Stomach (tissue), 9 donors: ENCODE measurements around the gene TEX261. TPM values are rescaled to one million over a fixed set of nuclear protein-coding genes. Genes with fewer than 3 reads are reported as not detected.
A peak's percentile ranks its signal among the peaks of the same experiment; 100 is the strongest.

Source experiments
- DNase-seq, 2 donors: peaks; one replicate each; pipeline versions ENCODE4 v3.0.0 to v3.0.0-alpha.2; 2013 to 2019
- H3K27ac ChIP-seq, 5 donors: fragments of 200-600 bp in 4 of 5; sonication (generic) in 4 of 5; one replicate each; pipeline ENCODE4 v1.5.1; 2013 to 2019; ENCODE audit warnings: mild to moderate bottlenecking in 1 of 5, moderate library complexity in 1 of 5
- H3K27me3 ChIP-seq, 3 donors: fragments of 200-600 bp; sonication (generic); one replicate each; pipeline ENCODE4 v1.5.1; 2017 to 2019; ENCODE audit warnings: mixed run types in 1 of 3
- H3K36me3 ChIP-seq, 4 donors: fragments of 200-600 bp; sonication (generic); 1 replicate in 3 of 4; 2 replicates in 1 of 4; pipeline ENCODE4 v1.5.1; 2016 to 2019
- H3K4me1 ChIP-seq, 4 donors: fragments of 200-600 bp; sonication (generic); one replicate each; pipeline ENCODE4 v1.5.1; 2016 to 2019
- H3K4me3 ChIP-seq, 4 donors: fragments of 200-600 bp; sonication (generic) in 3 of 4; one replicate each; pipeline ENCODE4 v1.5.1; 2016 to 2019; ENCODE audit warnings: mild to moderate bottlenecking in 1 of 4
- H3K9me3 ChIP-seq, 4 donors: fragments of 200-600 bp; sonication (generic); one replicate each; pipeline ENCODE4 v1.5.1; 2016 to 2019
- CTCF ChIP-seq, 7 experiments: fragments of 450-650 bp in 4 of 7; fragments of 200-600 bp in 3 of 7; sonication (generic) in 3 of 7; IDR thresholded peaks; one replicate each; pipeline ENCODE4 v1.5.1; 2016 to 2019; ENCODE audit warnings: antibody characterized with exemption in 7 of 7, control low read depth in 2 of 7, mild to moderate bottlenecking in 1 of 7
- EP300 ChIP-seq: sonication (generic); formaldehyde crosslinking; IDR thresholded peaks from one replicate; pipeline ENCODE4 v1.6.1; 2017; ENCODE audit warnings: antibody characterized with exemption
- POLR2A ChIP-seq, 4 donors: fragments of 450-650 bp; IDR thresholded peaks; one replicate each; pipeline ENCODE4 v1.6.1; 2016; ENCODE audit warnings: antibody characterized with exemption in 4 of 4, control low read depth in 2 of 4, mild to moderate bottlenecking in 1 of 4, moderate library complexity in 1 of 4
- POLR2AphosphoS5 ChIP-seq, 3 donors: sonication (generic); formaldehyde crosslinking; IDR thresholded peaks; one replicate each; pipeline ENCODE4 v1.6.1; 2016; ENCODE audit warnings: antibody characterized with exemption in 3 of 3
- WGBS, 5 donors: extraction: QIAGEN DNeasy Blood & Tissue Kit in 3 of 5; methylation state at CpG; one replicate each; pipeline versions ENCODE4 v1.1.5 to v1.1.7; 2013 to 2018; 5-methylcytosine and 5-hydroxymethylcytosine counted together
- intact Hi-C: fragments of 100-400 bp; cut with DNase I; formaldehyde crosslinking; loops from one replicate; pipeline ENCODE4 v1.15.1; 2023; ENCODE audit warnings: low total_unique reads
- polyA plus RNA-seq, 3 donors: library from polyadenylated mRNA; stranded (reverse); fragments of 200-250 nt; gene quantifications; one replicate each; pipeline ENCODE4 v1.2.3, GENCODE V29; 2013
- total RNA-seq, 5 donors: library from RNA; depleted of rRNA; stranded (reverse); fragments of >200 nt; gene quantifications; one replicate each; pipeline versions ENCODE4 v1.1.0 to v1.2.3, GENCODE V29; 2014 to 2016
- donor health status: healthy with polysubstance abuse.
- donor health status: Bipolar disorder and iron deficiency.
- donor health status: healthy.

Gene TEX261
- total and polyA plus RNA-seq, 8 donors, result 5.2 to 39.1 (median 17.5) TPM

GRCh38 chr2:70946832-70947442 is 47.7 kb downstream of the TEX261 start:
- intact Hi-C loops, result loop anchor here (10.0 kb wide), 1 partner anchor 72 kb away; no protein-coding TSS in a partner anchor
- WGBS, 5 donors, result 17 to 20% (median 19%) methylated on average over 8 of the region's 8 CpGs
- Histone ChIP-seq H3K27ac (no peak overlapping the region), H3K4me3 (no peak overlapping the region), H3K9me3 (no peaks in the 10 kb centered on the region), H3K27me3 (peaks cover 0 to 47% (median 10%) of the 10 kb centered on the region in 3 donors), H3K36me3 (no peaks in the 10 kb centered on the region), H3K4me1 (peaks cover 4 to 23% (median 15%) of the 10 kb centered on the region in 4 donors)
- peak; percentile 56 to 86 for DNase-seq
- no peak for TF ChIP-seq POLR2AphosphoS5 (IDR thresholded peaks at IDR 0.05)
- peak in 5 of 7 experiments; percentile 31 to 78 (median 65) for TF ChIP-seq CTCF (IDR thresholded peaks at IDR 0.05)
- no peak for TF ChIP-seq POLR2A (IDR thresholded peaks at IDR 0.05)

- Histone ChIP-seq H3K9me3 (no peaks in the 10 kb centered on the region), H3K36me3 (no peaks in the 10 kb centered on the region), H3K27ac (no peak overlapping the region), H3K27me3 (peaks cover 0 to 60% (median 10%) of the 10 kb centered on the region in 3 donors), H3K4me3 (no peak overlapping the region), H3K4me1 (peaks cover 4 to 23% (median 15%) of the 10 kb centered on the region in 4 donors)
- WGBS, 5 donors, result 65 to 72% (median 70%) methylated on average over 4 of the region's 4 CpGs
- TF ChIP-seq POLR2A (IDR thresholded peaks at IDR 0.05), result no peak
- no peak for TF ChIP-seq CTCF (IDR thresholded peaks at IDR 0.05)
- TF ChIP-seq EP300, result no peak
- TF ChIP-seq POLR2AphosphoS5 (IDR thresholded peaks at IDR 0.05), result no peak
- intact Hi-C loops, result loop anchor here (10.0 kb wide), 1 partner anchor 69 kb away; no protein-coding TSS in a partner anchor
- no peak for DNase-seq
Observed at GRCh38 chr2:70944111-70944690, 50.5 kb downstream of the TEX261 start.

GRCh38 chr2:70943205-70943871 is 51.3 kb downstream of the TEX261 start:
- no peak for DNase-seq
- Histone ChIP-seq H3K4me3 (no peak overlapping the region), H3K27me3 (peaks cover 0 to 69% (median 16%) of the 10 kb centered on the region in 3 donors), H3K36me3 (no peaks in the 10 kb centered on the region), H3K4me1 (peaks cover 4 to 17% (median 10%) of the 10 kb centered on the region in 4 donors), H3K9me3 (no peaks in the 10 kb centered on the region), H3K27ac (no peak overlapping the region)
- TF ChIP-seq POLR2A (IDR thresholded peaks at IDR 0.05), result no peak
- TF ChIP-seq POLR2AphosphoS5 (IDR thresholded peaks at IDR 0.05), result no peak
- no peak for TF ChIP-seq CTCF (IDR thresholded peaks at IDR 0.05)
- no peak for TF ChIP-seq EP300
- intact Hi-C loops, result loop anchor here (10.0 kb wide), 1 partner anchor 69 kb away; no protein-coding TSS in a partner anchor
- WGBS, 5 donors, result 69 to 80% (median 74%) methylated on average over 10 to 11 of the region's 11 CpGs

- peaks cover 0 to 70% (median 16%) of the 10 kb centered on the region in 3 donors for H3K27me3 ChIP-seq
- DNase-seq, result peak in 1 of 2 donors; percentile 66
- intact Hi-C loops, result loop anchor here (10.0 kb wide), 1 partner anchor 68 kb away; no protein-coding TSS in a partner anchor
- no peaks in the 10 kb centered on the region for H3K9me3 ChIP-seq
- H3K4me1 ChIP-seq, result peaks cover 0 to 11% (median 5%) of the 10 kb centered on the region in 4 donors
- H3K36me3 ChIP-seq, result no peaks in the 10 kb centered on the region
- 64 to 74% (median 67%) methylated on average over 6 of the region's 6 CpGs for WGBS, 5 donors
- no peak for TF ChIP-seq POLR2AphosphoS5 (IDR thresholded peaks at IDR 0.05)
- TF ChIP-seq POLR2A (IDR thresholded peaks at IDR 0.05), result no peak
- no peak for TF ChIP-seq CTCF (IDR thresholded peaks at IDR 0.05)
- TF ChIP-seq EP300, result no peak
- no peak overlapping the region for H3K27ac ChIP-seq
- no peak overlapping the region for H3K4me3 ChIP-seq
Observed at GRCh38 chr2:70942396-70943204, 52.1 kb downstream of the TEX261 start.
